Sigmoid colon (tissue), 4 donors: ENCODE data around the gene ZNF691.

ENCODE experiments used
- EP300 ChIP-seq, 4 donors: sonication (generic); formaldehyde crosslinking; IDR thresholded peaks; one replicate each; pipeline ENCODE4 v1.6.1; 2017; ENCODE audit warnings: antibody characterized with exemption in 4 of 4
- POLR2A ChIP-seq, 2 donors: fragments of 450-650 bp; IDR thresholded peaks; one replicate each; pipeline ENCODE4 v1.6.1; 2016; ENCODE audit warnings: antibody characterized with exemption in 2 of 2, mild to moderate bottlenecking in 2 of 2, moderate library complexity in 2 of 2
- POLR2AphosphoS5 ChIP-seq, 4 donors: sonication (generic); formaldehyde crosslinking; IDR thresholded peaks; one replicate each; pipeline ENCODE4 v1.6.1; 2017; ENCODE audit warnings: antibody characterized with exemption in 4 of 4
- TF ChIP-seq, protein P1 (sequence below), 4 experiments: fragments of 450-650 bp in 3 of 4; fragments of 200-600 bp in 1 of 4; IDR thresholded peaks; one replicate each; pipeline ENCODE4 v1.5.1; 2016 to 2019; ENCODE audit warnings: antibody characterized with exemption in 4 of 4, mild to moderate bottlenecking in 3 of 4, moderate library complexity in 2 of 4

DNA sequence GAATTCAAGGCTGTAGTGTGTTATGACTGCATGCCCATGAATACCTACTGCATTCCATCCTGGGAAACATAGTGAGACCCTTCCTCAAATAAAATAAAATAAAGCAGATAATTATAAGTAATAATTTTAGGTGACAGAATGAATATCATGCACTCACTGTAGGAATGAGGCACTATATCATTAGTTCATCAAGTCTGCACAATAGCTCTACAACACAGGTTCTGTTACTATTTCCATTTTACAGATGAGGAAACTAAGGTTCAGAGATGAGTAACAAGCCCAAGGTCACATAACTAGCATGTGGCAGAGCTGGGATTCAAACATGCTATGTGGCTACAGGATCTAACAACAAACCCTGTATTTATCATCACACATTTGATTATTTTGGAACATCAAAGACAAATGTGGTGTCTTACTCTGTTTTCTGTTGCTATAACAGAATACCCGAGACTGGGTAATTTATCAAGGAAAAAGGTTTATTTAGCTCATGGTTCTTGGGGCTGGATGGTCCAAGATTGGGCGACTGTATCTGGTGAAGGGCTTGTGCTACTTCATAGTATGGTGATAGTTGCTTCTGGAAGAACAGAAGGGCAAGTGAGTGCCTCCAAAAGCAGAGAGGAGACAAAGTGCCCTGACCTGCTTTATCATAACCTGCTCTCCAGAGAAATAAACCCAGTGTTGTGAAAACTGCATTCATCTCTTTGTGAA, 4.8 kb upstream of the ZNF691 start:
- TF ChIP-seq, protein P1, sequence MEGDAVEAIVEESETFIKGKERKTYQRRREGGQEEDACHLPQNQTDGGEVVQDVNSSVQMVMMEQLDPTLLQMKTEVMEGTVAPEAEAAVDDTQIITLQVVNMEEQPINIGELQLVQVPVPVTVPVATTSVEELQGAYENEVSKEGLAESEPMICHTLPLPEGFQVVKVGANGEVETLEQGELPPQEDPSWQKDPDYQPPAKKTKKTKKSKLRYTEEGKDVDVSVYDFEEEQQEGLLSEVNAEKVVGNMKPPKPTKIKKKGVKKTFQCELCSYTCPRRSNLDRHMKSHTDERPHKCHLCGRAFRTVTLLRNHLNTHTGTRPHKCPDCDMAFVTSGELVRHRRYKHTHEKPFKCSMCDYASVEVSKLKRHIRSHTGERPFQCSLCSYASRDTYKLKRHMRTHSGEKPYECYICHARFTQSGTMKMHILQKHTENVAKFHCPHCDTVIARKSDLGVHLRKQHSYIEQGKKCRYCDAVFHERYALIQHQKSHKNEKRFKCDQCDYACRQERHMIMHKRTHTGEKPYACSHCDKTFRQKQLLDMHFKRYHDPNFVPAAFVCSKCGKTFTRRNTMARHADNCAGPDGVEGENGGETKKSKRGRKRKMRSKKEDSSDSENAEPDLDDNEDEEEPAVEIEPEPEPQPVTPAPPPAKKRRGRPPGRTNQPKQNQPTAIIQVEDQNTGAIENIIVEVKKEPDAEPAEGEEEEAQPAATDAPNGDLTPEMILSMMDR (IDR thresholded peaks at IDR 0.05), result no peak
- TF ChIP-seq POLR2AphosphoS5 (IDR thresholded peaks at IDR 0.05), result no peak
- no peak for TF ChIP-seq POLR2A (IDR thresholded peaks at IDR 0.05)
- no peak for TF ChIP-seq EP300 (IDR thresholded peaks at IDR 0.05)
